NT2/D1 (cell line): ENCODE data around the gene MMD.
"Not testable (repeated sequence)": the region's sequence is repeated elsewhere in the genome, so short reads cannot be mapped to it uniquely, and the experiment has no call there.

Experiments used
- DNase-seq: peaks from one replicate; pipeline ENCODE4 v3.0.0-alpha.2; 2011; ENCODE audit warnings: low read depth, low spot score
- H3K27me3 ChIP-seq: 2 replicates; pipeline ENCODE4 v1.6.0; 2011; ENCODE audit warnings: mild to moderate bottlenecking; ENCODE audit not compliant: insufficient read length, insufficient read depth
- H3K36me3 ChIP-seq: 2 replicates; pipeline ENCODE4 v1.6.1; 2011; ENCODE audit warnings: mild to moderate bottlenecking, low read length, mixed read lengths; ENCODE audit not compliant: insufficient read depth, insufficient read length
- H3K4me1 ChIP-seq: 2 replicates; pipeline ENCODE4 v1.5.1; 2011; ENCODE audit not compliant: insufficient read depth, insufficient read length
- H3K4me3 ChIP-seq: 2 replicates; pipeline ENCODE4 v1.5.1; 2011; ENCODE audit warnings: low read depth; ENCODE audit not compliant: insufficient read length
- H3K9ac ChIP-seq: 2 replicates; pipeline ENCODE4 v1.6.0; 2011; ENCODE audit warnings: low read depth; ENCODE audit not compliant: insufficient read length
- H3K9me3 ChIP-seq: 2 replicates; pipeline ENCODE4 v1.5.1; 2011; ENCODE audit warnings: mild to moderate bottlenecking, low read length; ENCODE audit not compliant: insufficient read depth
- SUZ12 ChIP-seq: IDR thresholded peaks from 2 replicates; pipeline ENCODE4 v1.6.1; 2011; ENCODE audit not compliant: insufficient read length, insufficient read depth; ENCODE audit errors: extremely low read depth
- YY1 ChIP-seq: IDR thresholded peaks from 2 replicates; pipeline ENCODE4 v1.6.1; 2011; ENCODE audit not compliant: insufficient read length, insufficient read depth
- ZNF274 ChIP-seq: IDR thresholded peaks from 2 replicates; pipeline ENCODE4 v1.6.1; 2011; ENCODE audit warnings: mild to moderate bottlenecking, low read depth, low read length

Gene MMD

DNA sequence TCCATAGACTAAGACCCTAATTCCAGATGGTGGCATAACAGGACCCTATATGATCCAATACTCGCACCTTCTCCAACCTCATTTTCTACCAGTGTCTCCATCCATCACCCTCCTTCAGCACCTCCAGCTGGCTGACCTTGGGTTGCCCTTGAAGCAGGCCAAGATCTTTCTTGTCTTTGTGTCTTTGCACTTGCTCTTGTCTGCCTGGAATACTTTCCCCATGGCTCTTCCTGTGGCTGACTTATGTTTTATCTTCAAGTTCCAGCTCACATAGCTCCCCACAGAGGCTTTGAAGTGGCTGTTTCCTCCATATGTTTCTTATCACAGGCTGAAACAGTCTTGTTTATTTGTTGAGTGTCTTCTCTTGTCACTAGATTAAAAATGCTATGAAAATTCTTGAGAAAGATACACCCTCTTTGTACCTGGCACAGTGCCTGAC, 29.6 kb upstream of the MMD start:
- no peak for DNase-seq
- Histone ChIP-seq H3K4me1 (peaks cover 2% of the 10 kb centered on the region), H3K9ac (no peak overlapping the region)

DNA sequence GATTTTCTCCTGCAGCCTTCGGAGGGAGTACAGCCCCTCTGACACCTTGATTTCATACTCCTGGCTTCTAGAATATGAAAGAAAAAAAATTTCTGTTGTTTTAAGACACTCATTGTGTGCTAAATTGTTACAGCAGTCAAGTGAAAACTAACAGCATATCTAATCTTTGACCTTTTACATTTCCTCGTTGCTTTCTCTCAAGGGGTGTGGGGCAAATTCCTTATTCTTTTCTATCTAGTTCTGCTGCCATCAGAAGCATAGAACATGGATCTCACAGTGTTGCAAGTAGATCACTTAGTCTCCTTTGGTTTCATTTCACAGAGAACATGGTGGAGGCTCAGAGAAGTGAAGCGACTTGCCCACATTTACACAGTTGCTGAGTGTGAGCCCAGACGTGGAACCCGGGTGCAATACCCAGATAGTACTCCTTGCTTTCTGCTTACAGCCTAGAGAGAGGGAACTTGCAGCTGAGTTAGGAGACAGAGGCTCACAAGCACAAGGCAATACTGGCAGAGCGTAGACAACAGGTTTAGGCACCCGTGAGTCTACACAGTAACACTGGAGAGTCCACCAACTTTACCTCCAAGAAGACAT, 28.7 kb upstream of the MMD start:
- Histone ChIP-seq H3K4me1 (peaks cover 2% of the 10 kb centered on the region), H3K9ac (no peak overlapping the region)

More for the DNA sequence above, 29.6 kb upstream of the MMD start:
- Histone ChIP-seq H3K4me3 (no peak overlapping the region), H3K27me3 (no peaks in the 10 kb centered on the region), H3K9me3 (no peaks in the 10 kb centered on the region), H3K36me3 (no peaks in the 10 kb centered on the region)
- TF ChIP-seq ZNF274: no peak
- TF ChIP-seq SUZ12: no peak

DNA sequence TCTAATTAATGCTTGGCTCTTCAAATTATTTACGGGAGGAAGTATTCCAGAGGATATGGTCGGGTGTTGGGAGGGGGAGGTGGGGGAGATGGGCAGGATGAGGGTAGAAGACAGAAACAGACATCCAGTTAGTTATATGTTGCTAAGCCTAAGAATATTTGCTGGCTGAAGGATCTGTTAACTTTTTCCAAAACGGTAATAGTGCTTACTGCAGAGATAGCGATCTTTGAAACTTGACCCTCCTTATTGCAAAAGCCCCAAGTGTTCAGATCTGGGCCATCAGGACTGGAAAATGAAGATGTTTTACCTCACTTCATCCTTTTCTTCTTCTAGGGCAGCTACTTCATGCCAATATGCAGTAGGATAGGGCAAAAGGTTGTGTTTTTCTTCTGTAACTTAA, 27.0 kb upstream of the MMD start:
- DNase-seq: no peak
- TF ChIP-seq ZNF274 (no peak), YY1 (no peak), SUZ12 (no peak)
- Histone ChIP-seq H3K9me3 (no peaks in the 10 kb centered on the region), H3K4me1 (peaks cover 6% of the 10 kb centered on the region), H3K4me3 (no peak overlapping the region), H3K27me3 (no peaks in the 10 kb centered on the region), H3K36me3 (no peaks in the 10 kb centered on the region), H3K9ac (no peak overlapping the region)

More for the DNA sequence above, 28.7 kb upstream of the MMD start:
- H3K9me3 ChIP-seq: no peaks in the 10 kb centered on the region
- no peak for DNase-seq
- no peak overlapping the region for H3K4me3 ChIP-seq
- H3K27me3 ChIP-seq: no peaks in the 10 kb centered on the region
- no peak for TF ChIP-seq ZNF274
- no peaks in the 10 kb centered on the region for H3K36me3 ChIP-seq

DNA sequence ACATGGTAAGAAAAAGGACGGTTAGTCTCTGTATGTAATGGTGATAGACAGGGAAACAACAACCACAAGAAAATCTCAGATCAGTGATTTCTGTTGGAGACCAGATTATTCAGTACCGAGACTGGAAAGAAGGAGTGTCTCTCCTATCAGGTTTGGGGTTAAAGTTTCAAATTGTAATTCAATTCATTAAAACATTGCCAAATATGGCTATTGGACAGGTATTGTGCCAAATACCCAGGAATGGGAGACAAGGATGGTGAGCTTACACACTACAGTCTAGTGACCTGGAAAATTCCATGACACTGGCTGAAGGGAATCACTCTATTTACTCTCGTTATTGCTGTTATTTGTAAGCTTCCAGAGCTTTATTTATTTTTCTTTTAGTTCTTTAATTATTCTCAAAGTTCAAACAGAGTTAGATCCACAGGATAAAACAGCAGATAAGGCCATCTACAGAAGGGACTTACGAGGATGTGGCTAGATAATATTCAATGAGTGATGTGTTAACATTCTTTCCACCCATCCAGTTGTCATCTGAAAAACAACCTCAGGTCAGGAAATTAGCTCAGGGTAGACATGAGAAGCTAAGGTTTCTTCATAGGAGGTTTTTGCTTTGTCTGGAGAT, 25.1 kb upstream of the MMD start:
- Histone ChIP-seq H3K4me3 (no peak overlapping the region), H3K27me3 (no peaks in the 10 kb centered on the region), H3K9me3 (no peaks in the 10 kb centered on the region), H3K4me1 (peaks cover 6% of the 10 kb centered on the region), H3K9ac (no peak overlapping the region), H3K36me3 (no peaks in the 10 kb centered on the region)
- no peak for TF ChIP-seq SUZ12
- TF ChIP-seq YY1: no peak
- TF ChIP-seq ZNF274: no peak
- DNase-seq: no peak

DNA sequence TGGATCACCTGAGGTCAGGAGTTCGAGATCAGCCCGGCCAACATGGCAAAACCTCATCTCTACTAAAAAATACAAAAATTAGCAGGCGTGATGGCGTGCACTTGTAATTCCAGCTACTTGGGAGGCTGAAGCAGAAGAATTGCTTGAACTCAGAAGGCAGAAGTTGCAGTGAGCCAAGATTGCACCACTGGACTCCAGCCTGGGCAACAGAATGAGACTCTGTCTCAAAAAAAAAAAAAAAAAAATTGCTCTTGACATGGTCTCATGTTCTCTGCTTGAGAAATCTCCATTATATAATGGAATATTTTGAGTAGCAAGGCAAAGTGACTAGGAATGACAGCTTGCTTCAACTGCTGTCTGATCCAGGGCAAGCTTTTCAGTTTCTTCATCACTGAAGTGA, 24.4 kb upstream of the MMD start:
- H3K4me3 ChIP-seq, H3K9me3 ChIP-seq, H3K36me3 ChIP-seq, DNase-seq, H3K27me3 ChIP-seq, H3K4me1 ChIP-seq, H3K9ac ChIP-seq: not testable (repeated sequence)

DNA sequence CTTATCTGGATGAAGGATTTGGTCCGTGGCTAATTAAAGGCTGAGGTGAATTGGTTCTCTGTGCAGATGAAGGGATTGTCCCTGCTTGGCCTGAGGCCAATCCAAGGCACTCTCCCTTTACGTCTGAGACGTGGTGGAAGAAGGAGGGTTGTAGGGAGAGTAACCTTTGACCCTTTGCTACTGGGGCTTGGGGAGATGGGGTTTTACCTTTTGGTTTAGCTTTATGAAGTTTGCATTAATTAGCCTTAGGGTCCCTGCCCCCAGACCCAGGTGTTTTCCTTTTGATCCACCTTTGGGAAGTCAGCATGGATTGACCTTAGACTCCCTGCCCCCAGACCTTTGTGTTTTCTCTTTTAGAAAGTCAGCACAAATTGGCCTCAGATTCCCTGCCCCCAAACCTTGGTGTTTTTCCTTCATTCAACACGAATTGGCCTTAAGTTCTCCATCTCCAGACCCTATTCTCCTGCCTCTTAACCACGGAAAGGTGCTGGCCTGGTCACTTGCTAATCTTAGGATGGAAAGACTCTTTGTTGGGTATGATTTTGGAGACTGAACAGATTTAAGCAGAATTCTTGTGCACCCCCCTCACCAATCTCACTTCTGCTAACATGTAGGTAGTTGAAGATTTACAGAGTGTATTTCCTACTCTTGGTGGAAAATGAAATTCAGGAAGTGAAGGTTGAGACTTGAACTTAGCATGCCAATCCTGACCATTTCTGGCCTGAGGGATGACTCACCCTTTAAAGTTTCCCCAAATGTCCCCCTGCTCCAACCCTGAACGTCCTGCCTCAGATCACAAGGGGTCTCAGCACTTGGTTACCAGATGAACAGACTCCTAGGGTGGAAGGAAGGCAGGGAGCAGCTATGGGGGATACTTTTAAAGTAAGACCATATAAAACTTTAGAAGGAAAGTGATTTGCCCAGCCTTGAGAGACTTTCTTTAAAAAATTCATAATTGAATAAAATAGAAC, 23.1 kb upstream of the MMD start:
- no peak for TF ChIP-seq YY1
- no peak for TF ChIP-seq ZNF274
- TF ChIP-seq SUZ12: no peak
- H3K9me3 ChIP-seq: no peaks in the 10 kb centered on the region
- peaks cover 6% of the 10 kb centered on the region for H3K4me1 ChIP-seq
- no peaks in the 10 kb centered on the region for H3K27me3 ChIP-seq
- no peak overlapping the region for H3K9ac ChIP-seq
- no peaks in the 10 kb centered on the region for H3K36me3 ChIP-seq
- no peak for DNase-seq
- no peak overlapping the region for H3K4me3 ChIP-seq

DNA sequence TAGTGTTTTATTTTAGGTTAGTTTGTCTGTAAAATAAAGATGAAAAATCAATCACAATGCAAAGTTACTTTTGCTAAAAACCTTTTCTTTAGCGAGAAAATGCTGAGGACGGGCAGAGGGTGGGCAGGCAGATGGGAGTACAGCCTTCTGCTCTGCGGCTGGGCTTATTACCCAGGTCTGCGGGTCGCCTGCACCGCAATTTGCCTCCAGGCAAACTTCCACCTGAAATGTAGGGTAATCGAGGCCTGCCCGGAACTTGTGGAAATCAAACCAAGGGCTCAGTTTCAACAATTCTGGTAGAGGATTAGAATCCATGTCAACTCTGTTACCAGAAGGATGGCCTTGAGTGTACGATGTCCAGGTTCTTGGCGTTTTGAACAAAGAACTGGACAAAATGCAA, 22.3 kb upstream of the MMD start:
- no peak for TF ChIP-seq YY1
- TF ChIP-seq ZNF274: no peak
- TF ChIP-seq SUZ12: no peak
- H3K4me1 ChIP-seq: peaks cover 6% of the 10 kb centered on the region
- H3K36me3 ChIP-seq: no peaks in the 10 kb centered on the region

More for the DNA sequence above, 22.3 kb upstream of the MMD start:
- Histone ChIP-seq H3K4me3 (no peak overlapping the region), H3K9ac (no peak overlapping the region), H3K27me3 (no peaks in the 10 kb centered on the region), H3K9me3 (no peaks in the 10 kb centered on the region)
- DNase-seq: no peak
